Ishikawa (cell line): ENCODE data around the gene BCR.

ENCODE experiments used
- CREB1 ChIP-seq: IDR thresholded peaks from 2 replicates; pipeline ENCODE4 v1.6.1; 2012; ENCODE audit warnings: low read depth
- EGR1 ChIP-seq: IDR thresholded peaks from 2 replicates; pipeline ENCODE4 v1.6.1; 2012
- TCF12 ChIP-seq: IDR thresholded peaks from 2 replicates; pipeline ENCODE4 v1.6.1; 2012; ENCODE audit warnings: low read depth
- YY1 ChIP-seq: IDR thresholded peaks from 2 replicates; pipeline ENCODE4 v1.6.1; 2012; ENCODE audit warnings: low read depth
- TF ChIP-seq, protein P1 (sequence below): IDR thresholded peaks from 2 replicates; pipeline ENCODE4 v1.6.1; 2012
- TF ChIP-seq, protein P2 (sequence below): IDR thresholded peaks from 2 replicates; pipeline ENCODE4 v1.6.1; 2012

- TF ChIP-seq YY1: no peak
- TF ChIP-seq TCF12: no peak
- no peak for TF ChIP-seq EGR1
- TF ChIP-seq, protein P1, sequence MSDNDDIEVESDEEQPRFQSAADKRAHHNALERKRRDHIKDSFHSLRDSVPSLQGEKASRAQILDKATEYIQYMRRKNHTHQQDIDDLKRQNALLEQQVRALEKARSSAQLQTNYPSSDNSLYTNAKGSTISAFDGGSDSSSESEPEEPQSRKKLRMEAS: no peak
- TF ChIP-seq, protein P2, sequence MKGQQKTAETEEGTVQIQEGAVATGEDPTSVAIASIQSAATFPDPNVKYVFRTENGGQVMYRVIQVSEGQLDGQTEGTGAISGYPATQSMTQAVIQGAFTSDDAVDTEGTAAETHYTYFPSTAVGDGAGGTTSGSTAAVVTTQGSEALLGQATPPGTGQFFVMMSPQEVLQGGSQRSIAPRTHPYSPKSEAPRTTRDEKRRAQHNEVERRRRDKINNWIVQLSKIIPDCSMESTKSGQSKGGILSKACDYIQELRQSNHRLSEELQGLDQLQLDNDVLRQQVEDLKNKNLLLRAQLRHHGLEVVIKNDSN: no peak
- no peak for TF ChIP-seq CREB1
Observed at GRCh38 chr22:23250785-23251363, 70.6 kb downstream of the BCR start.
